HUES48 (cell line): Measurements from ENCODE around the gene EPB41L5.

Experiments used
- H3K27ac ChIP-seq: one replicate; pipeline ENCODE4 v1.7.0; 2013; ENCODE audit warnings: low read depth, low read length, inconsistent platforms
- H3K27me3 ChIP-seq: 2 replicates; pipeline ENCODE4 v1.6.1; 2013; ENCODE audit warnings: mild to moderate bottlenecking, low read length; ENCODE audit not compliant: control insufficient read depth, insufficient read depth
- H3K36me3 ChIP-seq: 2 replicates; pipeline ENCODE4 v1.6.1; 2013; ENCODE audit warnings: low read length; ENCODE audit not compliant: control insufficient read depth, insufficient read depth
- H3K4me1 ChIP-seq: 2 replicates; pipeline ENCODE4 v1.6.1; 2013; ENCODE audit warnings: mild to moderate bottlenecking, low read length; ENCODE audit not compliant: control insufficient read depth, insufficient read depth
- H3K4me3 ChIP-seq: 2 replicates; pipeline ENCODE4 v1.5.1; 2013; ENCODE audit warnings: mild to moderate bottlenecking, low read depth, low read length
- H3K9ac ChIP-seq: 2 replicates; pipeline ENCODE4 v1.6.1; 2013; ENCODE audit warnings: mild to moderate bottlenecking, low read depth, low read length, moderate library complexity
- H3K9me3 ChIP-seq: 2 replicates; pipeline ENCODE4 v1.6.1; 2013; ENCODE audit warnings: low read length; ENCODE audit not compliant: control insufficient read depth, insufficient read depth

EPB41L5 gene

DNA sequence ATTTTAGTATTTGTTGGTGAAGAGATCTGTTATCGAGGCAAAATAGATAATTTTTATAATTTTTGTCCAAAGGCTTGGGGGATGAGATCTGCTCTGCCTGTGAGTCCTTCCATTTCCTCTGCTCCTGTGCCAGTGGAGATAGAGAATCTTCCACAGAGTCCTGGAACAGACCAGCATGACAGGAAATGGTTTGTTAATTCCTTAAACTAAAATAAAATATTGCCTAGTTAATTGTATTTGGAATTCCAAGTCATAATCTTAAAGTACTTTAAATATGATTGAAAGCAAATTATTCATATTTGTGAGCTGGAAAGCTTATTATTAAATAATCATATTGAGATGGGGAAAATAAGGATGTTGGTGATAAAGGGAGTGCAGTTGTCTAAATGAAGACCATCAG is 87.8 kb downstream of the EPB41L5 start:
- H3K9ac ChIP-seq: no peak overlapping the region
- no peak overlapping the region for H3K27ac ChIP-seq
- no peak overlapping the region for H3K4me3 ChIP-seq
- no peaks in the 10 kb centered on the region for H3K27me3 ChIP-seq
- H3K9me3 ChIP-seq: no peaks in the 10 kb centered on the region
- H3K36me3 ChIP-seq: peaks cover 29% of the 10 kb centered on the region
- no peaks in the 10 kb centered on the region for H3K4me1 ChIP-seq

DNA sequence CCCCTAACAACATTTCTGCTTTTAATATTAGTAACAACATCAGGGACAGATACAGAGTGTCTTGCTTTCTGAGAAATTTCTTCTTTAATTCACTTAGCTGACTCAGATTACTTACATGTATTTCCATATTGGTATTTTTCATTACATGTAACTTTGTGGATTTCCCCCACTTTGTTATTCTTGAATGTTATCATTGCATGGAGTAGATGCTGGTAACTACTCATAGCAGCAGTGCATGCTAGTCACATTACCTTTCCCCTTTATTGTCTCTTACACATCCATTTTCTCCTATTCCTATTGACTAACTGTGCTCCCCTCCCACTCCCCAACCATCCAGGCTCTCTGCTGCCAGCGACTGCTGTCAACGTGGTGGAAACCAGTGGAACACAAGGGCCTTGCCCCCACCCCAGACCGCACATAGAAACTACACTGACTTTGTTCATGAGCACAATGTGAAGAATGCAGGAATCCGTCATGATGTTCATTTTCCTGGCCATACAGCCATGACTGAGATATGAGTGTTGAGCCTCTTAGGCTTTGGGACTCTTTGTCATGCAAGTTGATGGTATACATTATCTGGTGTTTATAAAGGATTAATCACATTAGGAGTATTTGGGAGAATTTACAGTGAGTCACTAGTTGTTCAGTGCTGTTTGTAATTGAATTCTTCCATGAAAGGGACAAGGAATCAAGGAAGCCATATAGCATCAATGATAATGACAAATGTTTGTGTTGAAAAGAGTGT is 91.0 kb downstream of the EPB41L5 start:
- H3K27ac ChIP-seq: no peak overlapping the region

DNA sequence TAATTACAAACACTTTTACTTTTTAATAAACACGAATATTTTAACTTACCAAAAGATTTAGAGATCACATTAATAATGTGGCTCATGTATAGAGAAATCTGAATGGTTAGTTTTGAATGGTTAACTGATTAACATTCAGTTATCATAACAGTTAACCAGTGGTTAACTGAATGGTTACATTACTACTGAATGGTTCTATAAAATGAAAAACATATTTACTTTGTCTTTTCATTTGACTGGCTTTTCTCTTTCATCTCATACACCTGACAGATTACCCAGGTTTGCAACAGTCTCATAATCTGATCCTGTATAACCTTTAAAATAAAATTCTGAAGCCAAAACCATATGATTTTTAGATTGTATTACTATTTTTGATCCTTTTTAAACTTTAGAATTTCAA is 91.9 kb downstream of the EPB41L5 start:
- no peak overlapping the region for H3K27ac ChIP-seq

More for the DNA sequence above, 91.0 kb downstream of the EPB41L5 start:
- no peaks in the 10 kb centered on the region for H3K27me3 ChIP-seq
- H3K9me3 ChIP-seq: no peaks in the 10 kb centered on the region
- peaks cover 21% of the 10 kb centered on the region for H3K36me3 ChIP-seq
- H3K4me1 ChIP-seq: no peaks in the 10 kb centered on the region
- no peak overlapping the region for H3K4me3 ChIP-seq
- H3K9ac ChIP-seq: no peak overlapping the region

DNA sequence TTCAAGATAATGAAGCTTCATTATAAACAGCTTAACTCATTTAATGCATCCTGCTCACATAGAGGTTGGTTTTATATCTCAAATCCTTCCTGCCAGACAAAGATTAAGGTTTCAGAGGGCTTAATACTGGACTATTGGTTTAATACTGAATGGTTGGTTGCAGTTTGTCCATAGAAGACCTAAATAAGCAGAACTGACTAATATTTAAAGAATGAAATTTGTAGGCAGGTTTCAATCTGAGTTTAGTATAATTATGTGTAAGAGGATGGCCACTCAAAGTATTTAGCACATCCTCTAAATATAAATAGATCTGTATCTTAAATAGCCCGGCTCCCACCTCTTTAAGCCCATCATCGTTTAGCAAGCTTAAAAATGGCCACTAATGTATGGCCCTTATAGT is 92.5 kb downstream of the EPB41L5 start:
- Histone ChIP-seq H3K9me3 (no peaks in the 10 kb centered on the region), H3K27me3 (no peaks in the 10 kb centered on the region), H3K27ac (no peak overlapping the region), H3K9ac (no peak overlapping the region), H3K4me3 (no peak overlapping the region), H3K4me1 (no peaks in the 10 kb centered on the region), H3K36me3 (peaks cover 21% of the 10 kb centered on the region)

More for the DNA sequence above, 91.9 kb downstream of the EPB41L5 start:
- peaks cover 21% of the 10 kb centered on the region for H3K36me3 ChIP-seq
- no peaks in the 10 kb centered on the region for H3K27me3 ChIP-seq
- no peak overlapping the region for H3K4me3 ChIP-seq
- no peak overlapping the region for H3K9ac ChIP-seq
- H3K4me1 ChIP-seq: no peaks in the 10 kb centered on the region
- H3K9me3 ChIP-seq: no peaks in the 10 kb centered on the region

DNA sequence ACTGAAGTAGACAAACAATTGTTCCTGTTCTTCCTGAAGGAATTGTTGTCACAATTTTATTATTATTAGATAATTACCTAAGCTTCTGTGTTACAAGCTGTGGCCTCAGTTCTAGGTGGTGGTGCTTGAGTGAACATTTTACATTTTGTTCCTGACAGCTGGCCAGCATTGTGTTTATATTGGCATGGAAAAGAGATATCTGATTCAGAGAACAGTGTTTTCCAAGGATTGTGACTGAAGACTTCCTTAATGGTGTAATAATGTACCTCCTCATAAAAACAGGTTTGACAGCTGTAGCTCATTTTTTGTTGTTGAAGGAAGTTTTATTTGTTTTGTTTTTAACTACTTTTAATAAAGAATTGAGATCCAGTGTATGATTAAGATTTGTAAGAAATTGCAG is 95.2 kb downstream of the EPB41L5 start:
- Histone ChIP-seq H3K4me1 (no peaks in the 10 kb centered on the region), H3K27ac (no peak overlapping the region), H3K36me3 (peaks cover 11% of the 10 kb centered on the region), H3K9ac (no peak overlapping the region), H3K27me3 (no peaks in the 10 kb centered on the region), H3K9me3 (no peaks in the 10 kb centered on the region), H3K4me3 (no peak overlapping the region)

DNA sequence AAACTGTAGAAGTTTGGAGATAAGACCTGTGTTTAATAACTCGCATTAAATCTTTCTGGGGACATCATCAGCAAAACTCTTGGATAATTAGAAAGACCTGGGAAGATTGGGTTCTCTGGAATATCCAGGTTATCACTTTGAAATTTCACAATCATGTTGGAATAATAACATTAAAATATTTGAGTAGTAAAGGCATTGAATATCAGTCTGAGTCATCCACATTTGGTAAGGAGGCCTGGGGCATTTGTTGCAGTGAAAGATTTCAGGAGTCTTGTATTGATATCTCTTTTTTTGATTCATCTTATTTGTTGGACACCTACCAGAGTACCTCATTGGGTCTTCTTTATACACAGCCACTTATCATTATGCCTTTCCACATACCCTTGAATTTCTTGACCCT is 95.9 kb downstream of the EPB41L5 start:
- no peaks in the 10 kb centered on the region for H3K27me3 ChIP-seq
- no peak overlapping the region for H3K4me3 ChIP-seq
- H3K27ac ChIP-seq: no peak overlapping the region
- H3K36me3 ChIP-seq: peaks cover 11% of the 10 kb centered on the region
- no peak overlapping the region for H3K9ac ChIP-seq
- no peaks in the 10 kb centered on the region for H3K9me3 ChIP-seq
- H3K4me1 ChIP-seq: no peaks in the 10 kb centered on the region

DNA sequence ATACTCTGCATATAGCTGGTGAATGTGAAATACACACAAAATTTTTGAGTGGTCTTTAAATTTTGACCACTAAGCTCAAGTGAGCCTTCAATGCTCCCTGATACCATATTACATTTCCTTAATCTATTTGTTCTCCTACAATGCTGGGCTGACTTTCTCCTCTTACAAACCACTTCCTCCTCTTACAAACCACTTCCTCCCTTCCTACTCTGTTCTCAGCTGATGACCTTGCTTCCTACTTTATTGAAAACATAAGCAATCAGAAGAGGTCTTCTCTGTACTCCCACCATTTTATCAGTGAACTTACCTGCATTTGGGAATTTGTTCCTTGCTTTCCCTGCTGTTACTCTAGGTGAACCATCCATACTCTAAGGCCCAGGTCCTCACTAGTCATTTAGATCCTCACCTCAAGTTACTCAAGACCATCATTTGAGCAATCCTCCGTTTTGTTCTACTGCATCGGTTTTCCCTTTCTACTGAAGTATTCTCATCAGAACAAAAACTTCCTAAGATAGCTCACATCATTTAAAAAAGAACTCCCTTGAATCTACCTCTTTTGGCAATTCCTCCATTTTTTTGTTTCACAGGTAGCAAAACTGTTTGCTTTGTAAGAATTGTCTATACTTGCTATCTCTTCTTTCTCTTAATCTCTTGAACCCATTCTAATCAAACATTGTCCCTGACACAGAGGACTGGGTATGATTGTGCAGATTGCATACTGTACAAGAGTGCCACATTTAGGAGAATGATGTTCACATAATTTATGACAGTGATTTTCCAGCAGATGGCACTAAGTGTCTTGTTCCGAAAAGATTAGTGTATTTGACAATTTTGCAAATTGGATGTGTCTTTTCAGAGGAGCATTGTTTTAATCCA is 96.5 kb downstream of the EPB41L5 start:
- no peak overlapping the region for H3K4me3 ChIP-seq

DNA sequence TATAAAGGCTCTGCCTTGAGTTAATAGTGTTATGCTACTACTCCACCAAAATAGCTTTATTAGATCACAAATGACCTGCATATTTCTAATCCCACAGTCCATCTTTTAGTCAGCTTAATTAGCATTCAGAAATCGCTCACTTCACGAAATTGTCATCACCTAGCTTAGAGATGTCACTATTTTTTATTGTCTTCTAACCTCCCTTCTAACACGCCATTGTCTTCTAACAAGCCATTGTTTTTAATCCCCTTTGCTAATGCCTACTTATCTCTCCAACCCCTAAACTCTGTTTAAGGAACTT is 97.1 kb downstream of the EPB41L5 start:
- no peak overlapping the region for H3K9ac ChIP-seq
- H3K36me3 ChIP-seq: no peaks in the 10 kb centered on the region
- H3K27me3 ChIP-seq: no peaks in the 10 kb centered on the region
- no peaks in the 10 kb centered on the region for H3K4me1 ChIP-seq
- no peaks in the 10 kb centered on the region for H3K9me3 ChIP-seq
- no peak overlapping the region for H3K27ac ChIP-seq
- H3K4me3 ChIP-seq: no peak overlapping the region

More for the DNA sequence above, 96.5 kb downstream of the EPB41L5 start:
- peaks cover 4% of the 10 kb centered on the region for H3K36me3 ChIP-seq
- no peaks in the 10 kb centered on the region for H3K9me3 ChIP-seq
- no peaks in the 10 kb centered on the region for H3K4me1 ChIP-seq
- H3K27me3 ChIP-seq: no peaks in the 10 kb centered on the region
- H3K27ac ChIP-seq: no peak overlapping the region
- H3K9ac ChIP-seq: no peak overlapping the region

DNA sequence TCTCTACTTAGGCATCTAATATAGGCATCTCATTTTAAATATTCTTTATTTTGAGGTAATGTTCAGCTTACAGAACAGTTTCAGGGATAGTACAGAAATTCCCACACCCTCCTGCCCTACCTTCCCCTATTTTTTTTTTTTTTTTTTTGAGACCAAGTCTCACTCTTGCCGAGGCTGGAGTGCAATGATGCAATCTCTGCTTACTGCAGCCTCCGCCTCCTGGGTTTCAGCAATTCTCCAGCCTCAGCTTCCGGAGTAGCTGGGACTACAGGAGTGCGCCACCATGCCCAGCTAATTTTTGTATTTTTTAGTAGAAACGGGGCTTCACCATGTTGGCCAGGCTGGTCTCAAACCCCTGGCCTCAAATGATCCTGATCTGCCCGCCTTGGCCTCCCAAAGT is 97.6 kb downstream of the EPB41L5 start:
- Histone ChIP-seq H3K9ac (no peak overlapping the region), H3K27ac (no peak overlapping the region), H3K27me3 (no peaks in the 10 kb centered on the region), H3K9me3 (no peaks in the 10 kb centered on the region), H3K4me3 (no peak overlapping the region), H3K36me3 (no peaks in the 10 kb centered on the region), H3K4me1 (no peaks in the 10 kb centered on the region)

DNA sequence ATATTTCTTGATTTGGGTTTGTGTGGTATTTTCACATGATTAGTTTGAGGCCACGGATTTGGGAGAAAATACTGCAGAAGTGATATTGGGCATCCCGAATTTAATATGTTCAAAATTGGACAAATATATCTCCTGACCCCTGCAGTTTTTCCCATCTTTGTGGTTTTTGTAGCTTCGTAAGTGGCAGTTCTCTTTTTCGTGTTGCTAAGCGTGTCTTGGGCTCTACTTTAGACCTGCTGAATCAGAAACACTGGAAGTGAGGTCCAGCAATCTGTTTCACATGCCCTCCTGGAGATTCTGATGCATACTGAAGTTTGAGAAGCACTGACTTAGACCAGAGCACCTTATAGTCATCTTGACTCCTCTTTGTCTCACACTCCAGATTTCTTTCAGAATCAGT is 98.3 kb downstream of the EPB41L5 start:
- no peaks in the 10 kb centered on the region for H3K9me3 ChIP-seq
- H3K36me3 ChIP-seq: no peaks in the 10 kb centered on the region
- H3K4me1 ChIP-seq: no peaks in the 10 kb centered on the region
- H3K27ac ChIP-seq: no peak overlapping the region
- no peak overlapping the region for H3K9ac ChIP-seq
- no peak overlapping the region for H3K4me3 ChIP-seq
- H3K27me3 ChIP-seq: no peaks in the 10 kb centered on the region

DNA sequence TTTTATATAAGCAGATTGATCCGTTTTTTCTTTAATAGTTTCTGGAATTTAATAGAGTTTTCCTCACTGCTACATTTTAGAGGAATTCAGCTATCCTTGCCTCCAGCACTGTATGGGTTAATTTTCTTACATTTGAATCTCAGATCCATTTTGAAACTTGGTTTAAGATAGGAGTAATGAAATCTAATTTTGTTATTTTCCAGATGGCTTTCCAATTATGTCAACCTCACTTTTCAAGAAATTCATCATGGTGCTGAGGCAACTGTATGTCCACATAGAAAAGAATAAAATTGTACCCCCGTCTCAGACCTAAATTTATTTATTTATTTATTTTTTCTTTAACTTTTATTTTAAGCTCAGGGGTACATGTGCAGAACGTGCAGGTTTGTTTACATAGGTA is 105.1 kb downstream of the EPB41L5 start:
- Histone ChIP-seq H3K9me3 (no peaks in the 10 kb centered on the region), H3K9ac (no peak overlapping the region), H3K4me1 (no peaks in the 10 kb centered on the region), H3K27me3 (no peaks in the 10 kb centered on the region), H3K27ac (no peak overlapping the region), H3K4me3 (no peak overlapping the region), H3K36me3 (no peaks in the 10 kb centered on the region)
